Parathyroid adenoma (tissue), 2 donors: Measurements from ENCODE around the gene ZNF598.

Source experiments
- H2AFZ ChIP-seq: fragments of 300-600 bp; sonication (generic); one replicate; pipeline ENCODE4 v1.7.0; 2017; ENCODE audit warnings: antibody characterized with exemption, mild to moderate bottlenecking
- H3K27ac ChIP-seq: fragments of 300-600 bp; sonication (generic); one replicate; pipeline ENCODE4 v1.7.0; 2017
- H3K27me3 ChIP-seq: fragments of 300-600 bp; sonication (generic); one replicate; pipeline ENCODE4 v1.7.0; 2017; ENCODE audit warnings: low read length; ENCODE audit not compliant: control insufficient read depth, insufficient read depth
- H3K36me3 ChIP-seq: fragments of 300-600 bp; sonication (generic); one replicate; pipeline ENCODE4 v1.7.0; 2017; ENCODE audit warnings: low read length; ENCODE audit not compliant: control insufficient read depth, insufficient read depth
- H3K4me1 ChIP-seq: fragments of 300-600 bp; sonication (generic); one replicate; pipeline ENCODE4 v1.7.0; 2017; ENCODE audit warnings: control low read depth
- H3K4me2 ChIP-seq: fragments of 300-600 bp; sonication (generic); one replicate; pipeline ENCODE4 v1.7.0; 2017; ENCODE audit warnings: low read length
- H3K4me3 ChIP-seq: fragments of 300-600 bp; sonication (generic); one replicate; pipeline ENCODE4 v1.7.0; 2017; ENCODE audit warnings: low read depth, low read length
- H3K79me2 ChIP-seq: fragments of 300-600 bp; sonication (generic); one replicate; pipeline ENCODE4 v1.7.0; 2017; ENCODE audit warnings: control low read depth
- H3K9ac ChIP-seq: fragments of 300-600 bp; sonication (generic); one replicate; pipeline ENCODE4 v1.7.0; 2017; ENCODE audit warnings: mild to moderate bottlenecking
- H3K9me3 ChIP-seq: fragments of 300-600 bp; sonication (generic); one replicate; pipeline ENCODE4 v1.7.0; 2017; ENCODE audit warnings: low read length; ENCODE audit not compliant: control insufficient read depth
- TF ChIP-seq, protein P1 (sequence below): fragments of 300-600 bp; sonication (generic); IDR thresholded peaks from one replicate; pipeline ENCODE4 v1.7.0; 2017; ENCODE audit warnings: antibody characterized with exemption, mild to moderate bottlenecking
- donor health status: primary hyperparathyroidism.

Gene ZNF598

GRCh38 chr16:2028620-2029220 lies 19.1 kb upstream of the ZNF598 start:
- Histone ChIP-seq H3K36me3 (no peaks in the 10 kb centered on the region), H3K9ac (no peak overlapping the region), H3K4me1 (peaks cover 2% of the 10 kb centered on the region), H3K27me3 (no peaks in the 10 kb centered on the region), H3K27ac (no peak overlapping the region), H3K79me2 (no peaks in the 10 kb centered on the region), H3K4me3 (peak overlapping the region; percentile 14), H3K9me3 (no peaks in the 10 kb centered on the region), H2AFZ (no peak overlapping the region), H3K4me2 (no peak overlapping the region)
- TF ChIP-seq, protein P1, sequence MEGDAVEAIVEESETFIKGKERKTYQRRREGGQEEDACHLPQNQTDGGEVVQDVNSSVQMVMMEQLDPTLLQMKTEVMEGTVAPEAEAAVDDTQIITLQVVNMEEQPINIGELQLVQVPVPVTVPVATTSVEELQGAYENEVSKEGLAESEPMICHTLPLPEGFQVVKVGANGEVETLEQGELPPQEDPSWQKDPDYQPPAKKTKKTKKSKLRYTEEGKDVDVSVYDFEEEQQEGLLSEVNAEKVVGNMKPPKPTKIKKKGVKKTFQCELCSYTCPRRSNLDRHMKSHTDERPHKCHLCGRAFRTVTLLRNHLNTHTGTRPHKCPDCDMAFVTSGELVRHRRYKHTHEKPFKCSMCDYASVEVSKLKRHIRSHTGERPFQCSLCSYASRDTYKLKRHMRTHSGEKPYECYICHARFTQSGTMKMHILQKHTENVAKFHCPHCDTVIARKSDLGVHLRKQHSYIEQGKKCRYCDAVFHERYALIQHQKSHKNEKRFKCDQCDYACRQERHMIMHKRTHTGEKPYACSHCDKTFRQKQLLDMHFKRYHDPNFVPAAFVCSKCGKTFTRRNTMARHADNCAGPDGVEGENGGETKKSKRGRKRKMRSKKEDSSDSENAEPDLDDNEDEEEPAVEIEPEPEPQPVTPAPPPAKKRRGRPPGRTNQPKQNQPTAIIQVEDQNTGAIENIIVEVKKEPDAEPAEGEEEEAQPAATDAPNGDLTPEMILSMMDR = no peak

GRCh38 chr16:2028146-2028545 lies 18.5 kb upstream of the ZNF598 start:
- Histone ChIP-seq H3K4me2 (no peak overlapping the region), H3K36me3 (no peaks in the 10 kb centered on the region), H3K9me3 (no peaks in the 10 kb centered on the region), H3K27ac (no peak overlapping the region), H2AFZ (no peak overlapping the region), H3K4me1 (peaks cover 2% of the 10 kb centered on the region), H3K9ac (no peak overlapping the region), H3K79me2 (no peaks in the 10 kb centered on the region), H3K27me3 (no peaks in the 10 kb centered on the region), H3K4me3 (no peak overlapping the region)
- TF ChIP-seq, protein P1 = no peak

- Histone ChIP-seq H3K4me1 (peaks cover 5% of the 10 kb centered on the region), H3K4me2 (peak overlapping the region; percentile 27), H3K27me3 (no peaks in the 10 kb centered on the region), H3K9me3 (no peaks in the 10 kb centered on the region), H3K79me2 (no peaks in the 10 kb centered on the region), H3K36me3 (no peaks in the 10 kb centered on the region), H3K9ac (no peak overlapping the region), H3K4me3 (peak overlapping the region; percentile 31), H2AFZ (peak overlapping the region; percentile 42), H3K27ac (no peak overlapping the region)
- TF ChIP-seq, protein P1 = no peak
Observed at GRCh38 chr16:2027024-2028010, 17.7 kb upstream of the ZNF598 start.

GRCh38 chr16:2026461-2027023 lies 16.9 kb upstream of the ZNF598 start, which contains the start of gene NHERF2:
Gene NHERF2, plus strand, starts transcription at chr16:2026902. Its CDS starts 104 bp downstream, at chr16:2027006.
- Histone ChIP-seq H2AFZ (peak within 1 kb of the TSS; percentile 50), H3K9me3 (no peaks in the 10 kb centered on the region), H3K36me3 (no peaks in the 10 kb centered on the region), H3K27ac (no peak within 1 kb of the TSS), H3K4me2 (peak within 1 kb of the TSS; percentile 37), H3K9ac (no peak within 1 kb of the TSS), H3K4me3 (peak within 1 kb of the TSS; percentile 31), H3K79me2 (no peaks in the 10 kb centered on the region), H3K4me1 (peaks cover 5% of the 10 kb centered on the region), H3K27me3 (no peaks in the 10 kb centered on the region)
- TF ChIP-seq, protein P1 = no peak
